ENCODE data around the gene MAPK6. TPM values are rescaled to one million over a fixed set of nuclear protein-coding genes. Genes with fewer than 3 reads are reported as not detected.

MAPK6 gene
- total RNA-seq (2021) (27.5 and 38.7 TPM in 2 replicates), Bru-seq, nascent RNA (percentile 96 among the genes with signal in this experiment), BruChase-seq, experiment 1, labeled RNA remaining after a 2-hour chase (percentile 96 among the genes with signal in this experiment), BruChase-seq, experiment 2, labeled RNA remaining after a 6-hour chase (percentile 95 among the genes with signal in this experiment)
- long read RNA-seq, full-length matches to known transcripts = 19 of 49 reads
- long read RNA-seq, partial matches to known transcripts = 19 of 49 reads
- long read RNA-seq, other reads (novel, unspliced or antisense) = 11 of 49 reads

GRCh38 chr15:52018693-52019393, at the start of gene MAPK6:
Gene MAPK6 (plus strand): TSS chr15:52019219. CDS start chr15:52046461, 27,242 bp downstream.
- POLR2A ChIA-PET (ENCODE audit: unreplicated experiment) = interaction anchor here (0.7 kb wide), 1 partner anchor 84 kb away, joined by 4 read pairs; no protein-coding TSS in a partner anchor
- Histone ChIP-seq H3K4me2 (peak within 1 kb of the TSS; percentile 92), H3K27ac (peak within 1 kb of the TSS; percentile 83), H3K9me3 (ENCODE audit: insufficient read depth, low read depth) (no peaks in the 10 kb centered on the region), H3K27me3 (ENCODE audit: insufficient read depth, low read depth) (no peaks in the 10 kb centered on the region), H3K4me1 (replicated peaks; ENCODE audit: insufficient read depth) (peaks cover 16% of the 10 kb centered on the region), H3K4me3 (peak within 1 kb of the TSS; percentile 99), H3F3A (ENCODE audit: insufficient read depth, low read depth) (peaks cover 13% of the 10 kb centered on the region; the same call in 1 of the 2 replicates), H3K79me2 (ENCODE audit: low read depth) (peaks cover 42% of the 10 kb centered on the region), H3K9me2 (ENCODE audit: insufficient read depth) (no peaks in the 10 kb centered on the region), H3K36me3 (ENCODE audit: low read depth) (no peaks in the 10 kb centered on the region), H2AFZ (peak within 1 kb of the TSS; percentile 87), H4K20me1 (ENCODE audit: insufficient read depth) (peaks cover 3% of the 10 kb centered on the region; the same call in 1 of the 2 replicates)
- no TSS peak for BruUV-seq (replicated peaks)
- CTCF ChIA-PET = no interaction called here
- intact Hi-C loops (cut with micrococcal nuclease; ENCODE audit: unreplicated experiment) = no loop called here
- DNase-seq = peak; percentile 67 to 90
- no peak for TF ChIP-seq CTCF (conservative IDR thresholded peaks at IDR 0.05)
- no peak for TF ChIP-seq EZH2 (IDR thresholded peaks at IDR 0.05; ENCODE audit: low read depth)

DNA sequence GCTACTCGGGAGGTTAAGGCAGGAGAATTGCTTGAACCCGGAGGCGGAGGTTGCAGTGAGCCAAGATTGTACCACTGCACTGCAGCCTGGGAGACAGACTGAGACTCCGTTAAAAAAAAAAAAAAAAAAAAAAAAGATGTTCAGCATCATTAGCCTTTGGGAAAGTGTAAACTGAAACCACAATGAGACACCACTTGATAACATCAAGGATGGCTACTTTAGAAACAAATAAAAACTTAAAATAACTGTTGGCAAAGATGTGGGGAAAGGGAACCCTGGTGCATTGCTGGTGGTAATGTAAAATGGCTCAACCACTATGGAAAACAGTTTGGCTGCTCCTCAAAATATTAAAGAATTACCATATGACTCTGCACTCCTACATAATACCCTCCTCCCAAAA, 49.3 kb upstream of the MAPK6 start:
- Histone ChIP-seq H3K9me3 (ENCODE audit: insufficient read depth, low read depth) (no peaks in the 10 kb centered on the region), H3K79me2 (ENCODE audit: low read depth) (peaks cover 53% of the 10 kb centered on the region), H3K36me3 (ENCODE audit: low read depth) (no peaks in the 10 kb centered on the region), H3K27me3 (ENCODE audit: insufficient read depth, low read depth) (no peaks in the 10 kb centered on the region), H3K4me1 (replicated peaks; ENCODE audit: insufficient read depth) (peaks cover 23% of the 10 kb centered on the region), H3K9me2 (ENCODE audit: insufficient read depth) (no peaks in the 10 kb centered on the region), H2AFZ (no peak overlapping the region), H4K20me1 (ENCODE audit: insufficient read depth) (no peaks in the 10 kb centered on the region), H3K4me3 (no peak overlapping the region; the same call in 1 of the 2 replicates), H3K4me2 (peak overlapping the region; percentile 92), H3F3A (ENCODE audit: insufficient read depth, low read depth) (no peaks in the 10 kb centered on the region; the same call in 1 of the 2 replicates), H3K27ac (no peak overlapping the region)
- DNase-seq = peak in 1 of 2 experiments; percentile 42
- BruUV-seq (replicated peaks) = no TSS peak
- ChIA-PET CTCF (interaction anchor here (0.7 kb wide), 1 partner anchor 80 kb away, joined by 22 read pairs; no protein-coding TSS in a partner anchor), POLR2A (ENCODE audit: unreplicated experiment) (no interaction called here)
- intact Hi-C loops (cut with micrococcal nuclease; ENCODE audit: unreplicated experiment) = no loop called here
- TF ChIP-seq EZH2 (IDR thresholded peaks at IDR 0.05; ENCODE audit: low read depth) (no peak), CTCF (conservative IDR thresholded peaks at IDR 0.05) (no peak)

- no peak overlapping the region for H2AFZ ChIP-seq
- ChIA-PET CTCF (interaction anchor here (1.4 kb wide), 1 partner anchor 11 kb away, joined by 4 read pairs; no protein-coding TSS in a partner anchor), POLR2A (ENCODE audit: unreplicated experiment) (no interaction called here)
- H3K9me2 ChIP-seq (ENCODE audit: insufficient read depth) = no peaks in the 10 kb centered on the region
- peaks cover 23% of the 10 kb centered on the region for H3K4me1 ChIP-seq (replicated peaks; ENCODE audit: insufficient read depth)
- H3K79me2 ChIP-seq (ENCODE audit: low read depth) = peaks cover 53% of the 10 kb centered on the region
- TF ChIP-seq EZH2 (IDR thresholded peaks at IDR 0.05; ENCODE audit: low read depth) (no peak), CTCF (conservative IDR thresholded peaks at IDR 0.05) (no peak)
- H3K4me3 ChIP-seq = peak overlapping the region; percentile 71
- BruUV-seq (replicated peaks) = no TSS peak
- H4K20me1 ChIP-seq (ENCODE audit: insufficient read depth) = no peaks in the 10 kb centered on the region
- H3K4me2 ChIP-seq = peak overlapping the region; percentile 92
- DNase-seq = no peak
- H3K36me3 ChIP-seq (ENCODE audit: low read depth) = no peaks in the 10 kb centered on the region
- intact Hi-C loops (cut with micrococcal nuclease; ENCODE audit: unreplicated experiment) = no loop called here
- H3F3A ChIP-seq (ENCODE audit: insufficient read depth, low read depth) = no peaks in the 10 kb centered on the region; the same call in 1 of the 2 replicates
- no peaks in the 10 kb centered on the region for H3K27me3 ChIP-seq (ENCODE audit: insufficient read depth, low read depth)
- no peak overlapping the region for H3K27ac ChIP-seq
- no peaks in the 10 kb centered on the region for H3K9me3 ChIP-seq (ENCODE audit: insufficient read depth, low read depth)
Measured at GRCh38 chr15:51970132-51970817, 48.7 kb upstream of the MAPK6 start.

Data from PC-9 (cell line).